Fibroblast of skin of right quadriceps (primary cell): ENCODE results near the gene CTNNA3.
A peak's percentile ranks its signal among the peaks of the same experiment; 100 is the strongest.

ENCODE experiments used
- DNase-seq: peaks from one replicate; pipeline ENCODE4 v3.0.0-alpha.2; 2013

CTNNA3 gene

DNA sequence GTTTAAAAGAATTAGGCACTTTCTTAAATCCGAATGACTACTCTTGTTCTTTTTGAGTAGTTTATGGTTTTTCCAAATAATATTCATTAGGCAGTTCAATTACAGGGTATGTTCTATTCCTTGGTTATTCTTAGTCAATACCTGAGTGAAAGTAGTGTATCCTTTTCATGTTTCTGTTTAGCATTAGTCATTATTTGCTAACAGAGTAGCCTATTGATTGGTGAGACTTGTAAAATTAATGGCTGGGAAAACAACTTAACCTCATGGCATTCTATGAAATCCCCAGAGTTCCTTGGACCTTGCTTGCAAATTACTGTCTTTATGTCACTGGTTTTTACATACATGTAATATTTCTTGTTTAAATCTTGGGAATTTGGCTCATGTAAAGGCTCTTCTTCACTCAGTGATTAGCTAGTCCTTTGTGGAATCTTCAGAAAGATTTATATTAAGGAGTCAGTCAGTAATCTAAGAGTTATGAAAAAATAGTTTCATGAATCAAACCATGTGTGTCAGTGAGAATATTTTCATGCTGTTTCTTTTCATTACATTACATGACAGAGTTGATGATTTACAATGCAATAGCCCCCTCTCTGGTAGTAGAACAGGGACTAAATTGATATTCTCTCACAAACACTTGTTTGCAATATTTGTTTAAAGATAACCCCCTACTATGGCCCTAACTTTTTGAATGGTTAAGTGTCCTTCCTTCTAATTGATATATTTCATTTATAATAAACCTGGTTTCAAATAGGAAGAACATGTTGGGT, 851.6 kb downstream of the CTNNA3 start:
- DNase-seq = no peak

DNA sequence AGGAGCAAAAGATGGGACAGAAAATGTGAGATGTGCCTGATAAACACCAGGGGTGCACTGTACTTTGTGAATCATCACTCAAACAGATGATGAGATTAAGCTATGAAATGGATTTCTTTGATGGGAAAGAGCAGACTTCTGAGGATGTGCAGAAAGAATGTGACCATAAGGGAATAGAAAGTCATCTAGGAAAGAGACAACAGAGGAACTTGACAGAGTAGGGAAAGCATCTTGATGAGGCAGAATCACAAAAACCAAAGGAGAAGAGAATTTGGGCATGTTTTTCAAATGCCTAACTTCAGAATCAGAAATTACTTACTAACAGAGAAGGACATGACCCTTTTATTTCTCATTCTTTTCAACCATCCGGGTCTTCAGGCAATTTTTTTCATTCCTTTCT, 852.6 kb downstream of the CTNNA3 start:
- DNase-seq = peak; percentile 61

DNA sequence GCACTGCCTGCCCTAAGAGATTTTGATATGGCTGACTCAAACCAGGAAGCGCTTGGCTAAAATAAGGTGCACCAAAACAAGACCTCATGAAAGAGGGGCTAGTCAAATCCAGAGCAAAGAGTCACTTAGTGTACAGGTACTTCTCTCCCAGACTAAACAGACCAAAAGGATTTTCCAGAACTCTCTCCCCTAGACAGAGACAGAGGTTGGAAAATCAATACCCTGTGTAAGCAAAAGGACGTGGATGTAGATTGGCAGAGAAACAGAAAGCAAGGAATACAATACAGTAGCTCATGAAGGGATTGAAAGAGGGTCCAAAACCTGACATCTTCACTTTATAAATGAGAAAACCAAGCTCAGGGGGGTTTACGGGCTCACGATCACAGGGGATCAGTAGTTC, 853.1 kb downstream of the CTNNA3 start:
- DNase-seq = no peak

DNA sequence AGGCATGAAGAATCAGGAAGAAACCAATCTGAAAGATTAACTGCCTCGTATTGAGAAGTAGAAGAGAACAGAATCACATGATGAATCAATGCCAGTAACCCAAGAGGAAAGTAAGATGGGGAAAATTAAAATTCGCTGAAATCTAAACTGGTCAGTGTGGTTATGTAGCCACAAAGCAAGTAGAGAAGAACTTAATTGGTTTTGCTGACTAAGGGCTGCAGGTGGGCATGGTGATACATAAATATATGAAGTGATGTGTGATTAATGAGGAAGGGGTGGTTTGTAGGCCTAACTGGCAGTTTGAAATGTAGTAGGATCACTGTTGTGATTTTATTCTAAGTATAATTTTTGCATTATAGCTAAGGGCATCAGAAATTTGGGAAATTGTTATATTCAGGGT, 853.6 kb downstream of the CTNNA3 start:
- DNase-seq = no peak

DNA sequence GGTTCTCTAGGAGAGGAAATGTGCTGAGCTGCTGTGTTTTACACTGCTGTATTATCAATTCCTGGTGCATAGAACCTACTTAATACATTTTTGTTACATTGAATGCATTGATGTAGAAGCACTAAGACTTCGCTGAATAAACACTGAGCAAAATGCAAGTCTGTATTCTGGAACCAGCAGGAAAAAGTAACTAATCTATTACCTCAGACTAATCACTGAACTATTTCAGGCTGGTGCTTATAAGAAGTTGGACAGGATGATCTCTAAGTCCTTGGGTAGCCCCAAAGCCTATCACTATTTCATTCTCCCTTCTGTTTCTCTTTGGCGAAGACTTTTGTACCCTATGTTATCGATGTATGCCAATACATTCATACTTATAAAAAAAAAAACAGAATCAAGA, 857.3 kb downstream of the CTNNA3 start:
- peak; percentile 23 for DNase-seq

DNA sequence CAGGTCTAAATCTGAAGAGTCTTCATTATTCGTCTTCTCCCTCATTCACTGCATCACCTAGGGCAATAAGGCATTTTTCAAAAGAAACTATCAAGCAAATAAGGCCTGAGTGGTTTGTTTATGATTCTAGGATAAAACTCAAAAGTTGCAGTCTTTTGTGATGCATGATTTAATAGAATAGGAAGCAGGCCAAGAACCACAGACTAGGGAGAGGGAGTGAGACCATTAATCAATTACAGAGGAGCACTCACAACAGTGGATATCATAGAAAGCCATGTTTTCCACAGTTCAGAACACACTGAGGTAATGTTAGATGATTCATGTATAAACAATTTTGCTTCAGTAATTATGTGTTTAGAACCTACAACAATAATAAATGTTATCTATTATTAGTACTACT, 858.0 kb downstream of the CTNNA3 start:
- peak; percentile 91 for DNase-seq

DNA sequence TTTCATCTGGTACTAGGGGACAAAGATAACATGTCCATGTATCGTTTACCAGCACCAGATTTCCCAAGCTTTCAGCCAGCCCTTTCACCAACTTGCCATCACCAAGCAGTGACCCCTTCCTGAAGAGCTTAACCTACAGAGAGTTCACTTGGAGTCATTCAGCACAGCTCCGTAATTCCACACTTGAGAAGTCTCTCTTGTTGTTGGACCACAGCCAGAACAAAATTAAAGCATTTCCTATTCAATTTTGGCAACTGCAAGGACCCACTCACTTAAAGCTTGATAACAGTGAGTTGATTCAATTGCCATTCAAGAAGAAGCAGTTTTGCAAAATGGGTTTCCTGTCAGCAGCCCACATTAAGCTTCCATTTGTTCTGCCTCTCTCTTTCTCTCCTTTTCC, 858.7 kb downstream of the CTNNA3 start:
- peak; percentile 63 for DNase-seq

DNA sequence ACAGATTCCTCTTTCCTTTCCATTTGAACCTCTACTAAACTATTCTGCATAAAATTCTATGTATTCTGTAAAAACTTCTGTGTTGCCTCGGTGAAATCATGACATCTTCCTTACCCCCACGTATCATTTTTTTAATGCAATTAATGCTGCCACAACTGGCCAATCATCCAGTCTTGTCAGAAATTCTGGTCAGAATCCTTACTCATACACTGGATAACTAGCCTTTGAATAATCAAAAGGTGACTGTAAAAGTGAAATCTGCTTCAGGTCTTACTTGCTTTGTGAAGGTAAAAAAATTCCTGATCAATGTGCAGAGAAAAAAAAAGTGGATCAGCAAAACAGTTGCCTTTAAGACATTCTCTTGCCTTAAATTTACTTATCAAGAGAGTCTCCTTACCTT, 859.2 kb downstream of the CTNNA3 start:
- DNase-seq = no peak

DNA sequence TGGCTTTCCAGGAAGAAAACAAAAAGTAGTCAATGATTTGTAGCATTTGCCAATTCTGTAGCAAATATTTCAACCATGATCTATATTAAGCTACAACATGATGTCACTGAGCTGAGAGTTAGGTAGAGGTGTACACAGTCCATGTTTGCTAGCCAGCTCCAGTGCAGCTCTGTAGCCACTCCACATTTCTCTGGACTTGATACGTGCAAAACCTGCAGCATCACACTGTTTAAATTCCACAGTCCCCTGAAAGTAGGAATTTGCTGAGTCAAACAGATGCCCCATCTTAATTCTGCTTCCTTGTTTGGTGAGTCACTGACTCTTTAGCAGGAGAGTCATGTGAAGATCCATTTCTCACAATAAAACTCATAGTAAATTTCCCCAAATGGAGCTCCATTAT, 859.9 kb downstream of the CTNNA3 start:
- peak; percentile 92 for DNase-seq

DNA sequence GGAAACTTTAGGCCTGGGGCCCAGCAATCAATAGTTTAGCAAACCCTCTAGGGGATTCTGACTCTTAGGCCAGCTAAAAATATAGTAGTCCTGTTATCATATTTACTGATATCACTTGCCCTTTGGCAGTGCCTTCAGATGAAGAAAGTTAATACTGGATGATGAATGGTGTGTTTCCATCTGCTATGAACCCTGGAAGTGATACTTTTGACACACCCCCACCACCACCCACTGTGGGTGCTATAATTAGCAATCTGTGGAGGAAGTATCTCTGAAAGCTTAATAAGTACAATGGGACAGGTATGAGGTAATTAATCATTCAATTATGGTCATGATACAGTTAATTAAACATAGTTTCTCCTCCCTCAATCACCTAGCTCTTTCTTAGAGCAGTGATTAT, 860.6 kb downstream of the CTNNA3 start:
- no peak for DNase-seq

DNA sequence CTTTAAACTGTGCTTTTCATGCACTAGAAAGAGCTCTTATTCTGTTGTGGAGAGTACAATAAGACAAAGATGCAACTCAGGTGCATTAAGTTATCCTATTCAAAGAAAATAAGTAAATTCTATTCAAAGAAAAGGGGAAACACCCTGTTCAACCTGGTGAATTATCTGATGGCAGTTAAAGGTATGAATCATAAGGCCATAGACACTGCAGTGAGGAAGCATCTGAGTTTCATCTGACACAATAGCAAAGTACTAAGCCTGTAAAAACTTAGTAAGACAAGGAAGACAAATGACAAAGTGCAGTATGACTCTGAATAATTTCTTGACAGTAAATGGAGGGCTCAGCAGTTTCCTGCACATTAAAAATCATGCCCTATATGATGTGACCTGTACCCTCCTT, 861.2 kb downstream of the CTNNA3 start:
- DNase-seq = no peak

DNA sequence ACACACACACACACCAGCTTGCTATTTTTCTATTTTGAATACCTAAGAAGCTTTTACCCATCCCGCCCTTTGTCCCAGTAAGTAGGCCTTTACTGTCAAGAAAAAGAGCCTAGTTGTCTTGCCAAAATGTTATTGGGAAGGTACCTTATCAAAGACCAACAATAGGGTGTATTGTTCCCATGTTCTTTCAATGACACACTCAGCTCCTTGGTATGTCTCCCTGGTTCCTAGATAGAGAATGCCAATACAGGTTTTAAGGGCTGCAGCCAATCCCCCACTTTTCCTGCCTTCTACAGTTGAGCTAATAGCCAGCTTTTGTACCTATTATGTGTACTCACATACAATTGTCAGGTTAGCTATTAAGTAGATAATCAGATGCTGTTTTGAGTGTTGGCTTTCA, 862.1 kb downstream of the CTNNA3 start:
- no peak for DNase-seq

DNA sequence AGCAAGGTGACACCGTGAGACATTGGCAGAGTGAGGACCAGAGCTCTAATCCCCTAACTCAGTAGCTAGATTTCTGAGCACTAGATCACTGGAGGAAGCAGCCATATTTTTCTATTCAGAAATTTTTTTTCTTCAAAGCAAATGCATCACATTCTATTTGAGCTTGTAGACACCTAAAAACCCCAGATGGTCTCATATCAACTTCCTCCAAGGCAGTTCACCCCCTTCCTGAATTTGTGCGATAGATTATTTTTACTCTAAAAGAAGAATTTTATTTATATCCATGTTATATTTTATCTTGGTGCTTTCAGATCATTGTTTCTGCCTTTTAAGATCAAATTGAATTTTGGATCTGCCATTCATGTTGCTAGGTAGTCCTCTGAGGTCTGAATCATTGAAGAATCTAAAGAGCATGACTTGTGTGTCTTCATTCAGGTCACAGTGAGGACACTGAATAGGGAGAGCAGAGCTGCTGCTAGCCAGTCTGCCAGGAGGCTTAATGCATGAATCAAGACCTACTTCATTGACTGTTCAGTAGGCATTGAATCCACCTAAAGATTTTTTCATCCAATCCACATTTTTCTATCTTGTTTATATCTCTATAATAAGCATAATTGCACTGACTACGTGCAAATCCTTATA, 863.1 kb downstream of the CTNNA3 start:
- DNase-seq = no peak

DNA sequence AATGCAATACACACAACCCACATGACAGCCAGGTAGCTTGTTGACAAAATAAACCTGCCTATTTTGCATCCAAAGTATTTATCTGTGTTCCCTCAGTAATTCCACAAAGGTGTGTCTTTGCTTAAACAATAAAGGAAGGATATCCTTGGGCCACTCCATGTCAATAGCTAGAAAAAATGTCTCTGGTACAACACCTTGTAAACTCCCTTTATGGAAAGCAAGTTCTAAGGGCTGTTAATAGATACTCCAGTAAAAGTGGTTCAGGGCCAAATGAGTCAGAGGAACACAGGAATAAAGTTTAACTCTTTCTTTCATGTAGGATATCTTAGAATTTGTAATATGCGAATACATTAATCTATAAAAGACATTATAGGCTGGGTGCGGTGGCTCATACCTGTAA, 867.0 kb downstream of the CTNNA3 start:
- no peak for DNase-seq

DNA sequence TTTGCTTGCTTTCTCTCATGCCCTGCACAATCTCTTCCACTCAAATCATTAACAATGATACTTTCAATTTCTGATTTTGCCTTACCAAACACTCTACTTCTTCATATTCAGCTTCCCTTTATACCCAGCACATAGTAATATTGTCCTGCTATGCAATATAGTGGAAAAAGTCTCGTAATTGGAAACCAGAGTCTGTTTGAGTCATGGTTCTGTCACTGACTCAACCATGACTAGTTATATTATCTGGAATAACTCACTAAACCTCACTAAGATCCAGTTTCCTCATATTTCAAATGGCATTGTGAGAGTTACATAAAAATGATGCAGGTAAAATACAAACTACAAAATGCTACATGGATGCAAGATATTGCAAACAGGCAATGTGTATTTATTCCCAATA, 868.6 kb downstream of the CTNNA3 start:
- DNase-seq = peak; percentile 79

DNA sequence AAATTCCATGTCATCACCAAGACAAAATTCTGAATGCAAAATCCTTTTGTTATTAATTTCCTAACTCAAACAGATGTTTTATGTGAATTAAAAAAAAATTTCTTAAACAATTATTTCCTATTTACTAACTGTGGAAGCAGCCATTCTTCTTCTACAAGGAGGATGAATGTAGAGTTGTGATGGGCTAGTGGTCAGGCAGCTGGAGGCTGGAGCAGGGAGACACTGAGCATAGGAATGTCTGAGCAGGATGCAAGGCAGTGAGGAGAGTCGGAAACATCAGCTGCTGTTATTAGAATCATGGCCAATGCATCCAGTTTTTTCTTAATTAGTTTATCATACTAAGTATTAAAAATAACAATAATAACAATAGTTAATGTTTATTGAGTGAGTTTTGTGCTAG, 872.7 kb downstream of the CTNNA3 start:
- DNase-seq = no peak

DNA sequence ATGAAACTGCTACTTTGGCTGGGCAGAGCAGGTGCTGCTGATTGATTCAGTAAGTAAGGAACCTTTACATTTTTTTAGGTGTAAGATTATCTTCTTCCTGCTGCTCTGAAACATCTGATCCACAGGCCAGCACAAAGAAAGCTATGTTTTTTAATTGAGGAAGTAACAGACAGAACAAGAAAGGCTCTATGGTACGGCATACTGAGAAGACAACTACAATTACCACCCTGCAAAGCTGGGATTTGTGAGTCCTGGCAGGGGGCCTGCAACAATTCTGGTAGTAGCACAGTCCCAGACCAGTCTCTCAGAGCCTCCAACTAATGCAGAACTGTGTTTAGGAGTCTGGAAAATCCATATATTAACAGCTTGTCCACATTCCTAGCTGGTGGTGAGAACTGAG, 873.2 kb downstream of the CTNNA3 start:
- no peak for DNase-seq

DNA sequence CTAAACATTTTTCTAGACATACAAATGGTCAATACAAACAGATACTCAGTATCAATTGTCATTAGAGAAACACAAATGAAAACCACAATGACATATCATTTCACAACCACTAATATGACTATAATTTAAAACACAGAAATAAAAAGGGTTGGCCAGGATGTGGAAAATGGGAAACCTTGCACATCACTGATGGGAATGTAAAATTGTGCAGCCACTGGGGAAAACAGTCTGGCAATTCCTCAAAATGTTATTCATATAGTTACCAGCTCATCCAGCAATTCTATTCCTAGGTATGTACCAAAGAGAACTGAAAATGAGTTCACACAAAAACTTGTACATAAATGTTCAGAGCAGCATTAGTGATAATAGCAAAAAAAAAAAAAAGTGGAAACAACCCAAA, 876.3 kb downstream of the CTNNA3 start:
- DNase-seq = peak; percentile 65

DNA sequence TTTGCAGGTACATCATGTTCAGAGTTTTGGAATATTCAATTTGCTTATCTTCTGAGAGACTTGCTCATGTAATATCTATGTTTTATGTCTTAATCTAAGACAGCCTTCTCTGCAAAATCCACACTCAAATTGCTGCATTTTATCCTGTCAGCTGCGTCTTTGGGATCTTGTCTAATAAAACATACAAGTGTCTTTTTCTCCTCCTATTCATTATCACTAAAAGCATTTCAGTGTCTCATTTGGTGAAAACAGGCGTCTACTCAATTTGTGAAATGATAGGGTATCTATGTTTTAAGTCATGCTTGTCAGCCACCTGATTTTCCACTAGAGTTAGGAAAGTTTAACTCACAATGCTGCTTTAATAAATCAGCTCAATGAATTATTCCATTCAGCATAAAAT, 882.9 kb downstream of the CTNNA3 start:
- DNase-seq = no peak

DNA sequence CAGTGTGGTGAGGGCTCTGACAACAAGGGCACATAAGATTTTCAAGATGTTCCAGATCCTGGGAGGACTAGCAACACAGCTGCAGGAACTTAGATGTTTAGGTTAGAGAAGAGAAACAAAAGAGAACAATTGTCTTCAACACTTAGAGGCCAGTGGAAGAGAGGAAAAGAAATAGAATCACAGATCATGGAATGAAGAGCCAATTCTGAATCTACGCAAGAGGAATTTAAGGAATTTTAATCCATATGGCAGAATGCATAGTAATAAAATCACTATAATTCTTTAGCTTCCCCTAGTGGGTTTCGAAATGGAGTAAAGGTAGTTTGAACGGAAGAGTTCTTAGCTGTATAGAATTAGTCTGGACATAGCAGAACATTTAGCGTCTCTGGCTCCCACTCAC, 884.8 kb downstream of the CTNNA3 start:
- peak; percentile 50 for DNase-seq

DNA sequence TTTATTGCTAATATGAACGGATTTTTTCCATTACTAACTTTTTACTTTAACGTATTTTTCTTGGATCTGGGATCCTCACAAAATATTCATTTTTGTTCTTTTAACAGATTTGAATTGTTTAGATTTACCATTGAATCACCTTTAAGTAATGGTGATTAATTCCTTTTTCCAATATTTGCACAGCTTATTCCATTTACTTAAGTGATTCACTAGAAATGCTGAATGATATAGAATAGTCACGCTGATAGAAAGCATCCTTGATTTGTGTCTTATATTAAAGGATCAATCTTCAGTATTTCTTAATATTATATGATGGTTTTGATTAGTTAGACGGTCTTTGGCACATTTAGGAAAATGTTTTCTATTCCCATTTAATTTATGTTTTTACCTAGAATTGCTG, 886.6 kb downstream of the CTNNA3 start:
- DNase-seq = no peak

DNA sequence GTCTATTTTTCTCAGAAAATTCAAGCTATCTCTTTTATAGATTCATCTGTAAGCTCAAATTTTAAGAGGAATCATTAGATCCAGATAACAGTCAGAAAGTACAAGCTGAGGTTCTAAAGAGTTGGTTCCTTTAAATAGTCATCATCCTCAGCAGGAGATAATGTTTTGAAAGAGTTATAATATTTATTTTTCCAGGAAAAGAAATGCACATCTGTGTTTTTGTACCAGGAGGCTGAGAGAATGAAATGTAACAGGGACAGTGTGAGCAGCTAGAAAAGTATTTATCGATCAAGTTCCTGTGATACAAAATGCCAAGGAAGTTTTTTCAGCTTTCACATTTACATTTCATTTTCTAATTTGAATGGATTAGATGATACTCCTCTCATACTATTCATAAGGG, 890.4 kb downstream of the CTNNA3 start:
- no peak for DNase-seq

DNA sequence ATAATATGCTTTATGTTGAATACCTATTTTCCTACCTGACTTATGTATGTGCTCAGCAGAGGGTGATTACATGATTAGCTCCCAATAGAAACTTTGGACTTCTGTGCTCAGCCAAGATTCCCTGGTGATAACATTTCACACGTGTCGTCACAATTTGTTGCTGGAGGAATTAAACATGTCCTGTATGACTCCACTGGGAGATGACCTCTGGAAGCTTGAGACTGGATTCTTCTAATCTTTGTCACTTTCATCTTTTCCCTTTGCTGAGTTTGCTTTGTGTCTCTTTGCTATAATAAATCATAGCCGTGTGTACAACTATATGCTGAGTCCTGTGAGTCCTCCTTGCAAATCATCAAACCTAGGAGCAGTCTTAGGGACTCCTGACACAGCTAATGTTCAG, 891.0 kb downstream of the CTNNA3 start:
- no peak for DNase-seq

DNA sequence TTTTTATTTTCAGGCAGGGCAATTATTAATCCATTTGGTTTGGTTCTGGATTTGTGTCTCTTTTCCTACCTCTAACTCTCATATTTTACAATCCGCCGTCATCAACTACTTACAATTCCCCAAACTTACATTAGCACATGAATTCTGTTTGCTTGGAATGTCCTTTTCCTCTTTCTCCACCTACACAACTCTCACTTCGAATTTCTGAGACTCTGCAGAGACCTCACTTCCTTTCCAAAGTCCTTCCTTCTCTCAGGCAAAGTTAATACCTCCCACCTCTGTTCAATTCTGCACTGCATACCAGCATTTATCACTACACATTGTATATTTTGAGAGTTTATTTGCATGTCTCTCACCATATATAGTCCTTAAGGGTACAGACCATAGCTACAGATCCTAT, 892.8 kb downstream of the CTNNA3 start:
- no peak for DNase-seq

DNA sequence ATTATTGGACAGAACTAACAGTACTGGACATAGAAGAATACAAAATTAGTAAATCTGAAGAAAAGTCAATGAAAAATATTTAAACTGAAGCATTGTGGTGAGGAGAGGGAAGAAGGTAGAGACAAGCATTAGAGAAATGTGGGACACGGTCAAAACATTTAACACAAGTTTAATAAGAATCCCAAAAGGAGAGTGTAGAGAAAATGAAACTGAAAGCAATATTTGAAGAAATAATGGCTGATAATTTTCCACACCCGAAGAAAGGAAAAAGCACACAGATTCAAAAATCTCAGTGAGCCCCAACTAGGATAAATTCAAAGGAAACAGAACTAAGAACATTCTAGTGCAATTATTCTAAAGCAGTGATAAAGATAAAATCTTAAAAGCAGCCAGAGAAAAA, 896.5 kb downstream of the CTNNA3 start:
- no peak for DNase-seq
